Panc1 (cell line): Measurements from ENCODE around the gene COL27A1. TPM values are rescaled to one million over a fixed set of nuclear protein-coding genes. Genes with fewer than 3 reads are reported as not detected.

Experiments used
- ATAC-seq: fragments of 200-7000 bp; cut with Tn5 transposase; 2 replicates; pipeline ENCODE4 v1.9.1; 2020; ENCODE audit warnings: mild to moderate bottlenecking, moderate library complexity
- BruUV-seq: library from RNA; stranded (reverse); fragments of 400-500 nt; replicated peaks from 2 replicates; lab custom pipeline; 2021; lab: Mats Ljungman, UMichigan
- CTCF ChIA-PET: fragments of 300-600 bp; sonication (Branson Sonifier 250); formaldehyde crosslinking; loops from one replicate; lab custom pipeline; 2022; ENCODE audit warnings: antibody characterized with exemption; lab: Charles Lee
- POLR2A ChIA-PET: fragments of 300-600 bp; sonication (Branson Sonifier 250); formaldehyde crosslinking; loops from one replicate; lab custom pipeline; 2022; ENCODE audit warnings: antibody characterized with exemption; lab: Charles Lee
- DNase-seq: peaks from one replicate; pipeline ENCODE4 v3.0.0-alpha.2; 2010; ENCODE audit warnings: low read depth, low spot score
- H3K27ac ChIP-seq: 2 replicates; pipeline ENCODE4 v1.5.1; 2011; ENCODE audit warnings: mild to moderate bottlenecking, low read length, inconsistent platforms
- H3K27me3 ChIP-seq: fragments of 200-500 bp; sonication (Bioruptor generic); 2 replicates; pipeline ENCODE4 v1.6.0; 2014; ENCODE audit warnings: low read length, inconsistent platforms; ENCODE audit not compliant: control insufficient read depth, insufficient read depth
- H3K36me3 ChIP-seq: fragments of 200-500 bp; sonication (Bioruptor generic); 2 replicates; pipeline ENCODE4 v1.5.1; 2014; ENCODE audit warnings: inconsistent platforms, mild to moderate bottlenecking, low read length, moderate library complexity; ENCODE audit not compliant: control insufficient read depth, insufficient read depth
- H3K4me1 ChIP-seq: 2 replicates; pipeline ENCODE4 v1.5.1; 2011; ENCODE audit warnings: inconsistent platforms, mild to moderate bottlenecking, low read length, moderate library complexity; ENCODE audit not compliant: control insufficient read depth, insufficient read depth
- H3K4me3 ChIP-seq, 2 experiments: 2 replicates each; pipeline ENCODE4 v1.5.1; 2011 to 2012; ENCODE audit warnings: low read depth in 2 of 2, low read length in 2 of 2, mild to moderate bottlenecking in 2 of 2, inconsistent platforms in 1 of 2, moderate library complexity in 1 of 2
- H3K9me3 ChIP-seq: fragments of 200-500 bp; sonication (Bioruptor generic); 2 replicates; pipeline ENCODE4 v1.5.1; 2014; ENCODE audit warnings: low read depth, mild to moderate bottlenecking, inconsistent platforms, low read length, moderate library complexity; ENCODE audit not compliant: control insufficient read depth, insufficient read depth
- POLR2AphosphoS5 ChIP-seq: IDR thresholded peaks from 2 replicates; pipeline ENCODE4 v1.6.1; 2012; ENCODE audit warnings: mild to moderate bottlenecking, low read depth, low read length, moderate library complexity
- SIN3A ChIP-seq: IDR thresholded peaks from 2 replicates; pipeline ENCODE4 v1.6.1; 2012; ENCODE audit warnings: low read depth, mild to moderate bottlenecking, low read length, moderate library complexity, borderline replicate concordance; ENCODE audit not compliant: insufficient read depth
- TCF7L2 ChIP-seq: IDR thresholded peaks from 2 replicates; pipeline ENCODE4 v1.6.1; 2011; ENCODE audit warnings: mild to moderate bottlenecking, low read depth, low read length, inconsistent platforms
- in situ Hi-C: cut with HindIII; loops from 2 replicates; pipeline ENCODE4 v1.10.0; 2016; ENCODE audit warnings: low sequenced_read_pairs, low pct_unique_long_range_greater_than_20kb
- intact Hi-C: fragments of 100-400 bp; cut with micrococcal nuclease; formaldehyde crosslinking; loops from one replicate; pipeline ENCODE4 v1.10.0; 2022; ENCODE audit not compliant: unreplicated experiment
- total RNA-seq: library from RNA; stranded (reverse); gene quantifications from one replicate; pipeline ENCODE4 v1.2.1, GENCODE V29; 2021; ENCODE audit not compliant: unreplicated experiment
- TF ChIP-seq, protein P1 (sequence below): fragments of 450-650 bp; IDR thresholded peaks from 2 replicates; pipeline ENCODE4 v1.5.1; 2017; ENCODE audit warnings: mild to moderate bottlenecking
- TF ChIP-seq, protein P2 (sequence below), 2 experiments: IDR thresholded peaks; 2 replicates each; pipeline ENCODE4 v1.6.1; 2011 to 2012; ENCODE audit warnings: low read depth in 2 of 2, control low read depth in 1 of 2, low read length in 1 of 2, mild to moderate bottlenecking in 1 of 2, moderate library complexity in 1 of 2; ENCODE audit not compliant: insufficient read depth in 1 of 2

Gene COL27A1
- total RNA-seq, 1 experiment from 2014 or later, result 5.1 TPM

DNA sequence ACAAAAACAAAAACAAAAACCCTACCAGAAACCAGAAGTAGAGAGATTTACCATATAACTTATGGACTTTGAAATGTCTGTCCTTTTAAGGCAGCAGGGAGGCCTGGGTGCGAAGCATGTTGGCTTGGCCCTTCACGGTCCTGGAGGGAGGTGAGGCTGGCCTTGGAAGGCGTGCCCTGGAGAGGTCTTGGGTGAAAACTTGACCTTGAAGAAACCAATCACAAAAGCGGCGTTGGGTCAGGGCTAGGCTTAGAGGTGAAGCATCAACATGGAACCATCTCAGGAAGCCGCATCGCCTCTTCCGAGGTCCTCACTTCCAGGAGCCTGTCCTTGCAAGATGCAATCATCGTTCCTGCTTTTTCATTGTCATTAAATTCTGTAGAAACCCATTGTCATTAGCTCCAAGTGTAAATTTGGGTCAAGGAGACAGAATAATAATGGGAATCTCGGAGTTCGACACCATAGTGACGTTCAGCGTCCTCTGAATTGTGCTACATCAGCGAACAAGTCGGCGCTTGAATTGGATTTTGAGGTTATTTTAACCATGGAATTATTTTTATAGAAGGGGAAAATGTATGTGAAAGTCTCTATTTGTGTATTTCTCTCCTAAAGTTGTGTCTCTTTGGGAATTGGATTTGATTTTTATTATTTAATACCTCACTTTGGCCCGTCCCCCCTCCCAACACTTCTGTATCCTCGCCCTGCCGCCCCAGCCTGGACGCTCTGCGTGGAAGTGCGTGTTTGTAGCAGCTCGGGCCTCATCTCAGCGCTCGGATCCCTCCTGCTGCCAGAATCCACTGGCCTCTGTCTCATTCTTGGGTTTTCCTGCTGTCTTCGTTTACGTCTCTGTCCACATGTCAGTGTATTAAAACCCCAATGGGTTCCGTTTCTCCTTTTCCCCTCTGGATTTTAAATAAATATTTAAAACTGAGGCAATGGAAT lies 156.5 kb downstream of the COL27A1 start:
- no TSS peak for BruUV-seq
- Histone ChIP-seq H3K4me1 (no peaks in the 10 kb centered on the region), H3K9me3 (no peaks in the 10 kb centered on the region), H3K27me3 (no peaks in the 10 kb centered on the region), H3K4me3 (no peak overlapping the region), H3K36me3 (no peaks in the 10 kb centered on the region), H3K27ac (no peak overlapping the region)
- CTCF ChIA-PET, result no interaction called here
- intact Hi-C loops (no loop called here), in situ Hi-C loops (no loop called here)
- no peak for ATAC-seq
- POLR2A ChIA-PET, result no interaction called here
- TF ChIP-seq, protein P1, sequence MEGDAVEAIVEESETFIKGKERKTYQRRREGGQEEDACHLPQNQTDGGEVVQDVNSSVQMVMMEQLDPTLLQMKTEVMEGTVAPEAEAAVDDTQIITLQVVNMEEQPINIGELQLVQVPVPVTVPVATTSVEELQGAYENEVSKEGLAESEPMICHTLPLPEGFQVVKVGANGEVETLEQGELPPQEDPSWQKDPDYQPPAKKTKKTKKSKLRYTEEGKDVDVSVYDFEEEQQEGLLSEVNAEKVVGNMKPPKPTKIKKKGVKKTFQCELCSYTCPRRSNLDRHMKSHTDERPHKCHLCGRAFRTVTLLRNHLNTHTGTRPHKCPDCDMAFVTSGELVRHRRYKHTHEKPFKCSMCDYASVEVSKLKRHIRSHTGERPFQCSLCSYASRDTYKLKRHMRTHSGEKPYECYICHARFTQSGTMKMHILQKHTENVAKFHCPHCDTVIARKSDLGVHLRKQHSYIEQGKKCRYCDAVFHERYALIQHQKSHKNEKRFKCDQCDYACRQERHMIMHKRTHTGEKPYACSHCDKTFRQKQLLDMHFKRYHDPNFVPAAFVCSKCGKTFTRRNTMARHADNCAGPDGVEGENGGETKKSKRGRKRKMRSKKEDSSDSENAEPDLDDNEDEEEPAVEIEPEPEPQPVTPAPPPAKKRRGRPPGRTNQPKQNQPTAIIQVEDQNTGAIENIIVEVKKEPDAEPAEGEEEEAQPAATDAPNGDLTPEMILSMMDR, result no peak
- TF ChIP-seq, protein P2, sequence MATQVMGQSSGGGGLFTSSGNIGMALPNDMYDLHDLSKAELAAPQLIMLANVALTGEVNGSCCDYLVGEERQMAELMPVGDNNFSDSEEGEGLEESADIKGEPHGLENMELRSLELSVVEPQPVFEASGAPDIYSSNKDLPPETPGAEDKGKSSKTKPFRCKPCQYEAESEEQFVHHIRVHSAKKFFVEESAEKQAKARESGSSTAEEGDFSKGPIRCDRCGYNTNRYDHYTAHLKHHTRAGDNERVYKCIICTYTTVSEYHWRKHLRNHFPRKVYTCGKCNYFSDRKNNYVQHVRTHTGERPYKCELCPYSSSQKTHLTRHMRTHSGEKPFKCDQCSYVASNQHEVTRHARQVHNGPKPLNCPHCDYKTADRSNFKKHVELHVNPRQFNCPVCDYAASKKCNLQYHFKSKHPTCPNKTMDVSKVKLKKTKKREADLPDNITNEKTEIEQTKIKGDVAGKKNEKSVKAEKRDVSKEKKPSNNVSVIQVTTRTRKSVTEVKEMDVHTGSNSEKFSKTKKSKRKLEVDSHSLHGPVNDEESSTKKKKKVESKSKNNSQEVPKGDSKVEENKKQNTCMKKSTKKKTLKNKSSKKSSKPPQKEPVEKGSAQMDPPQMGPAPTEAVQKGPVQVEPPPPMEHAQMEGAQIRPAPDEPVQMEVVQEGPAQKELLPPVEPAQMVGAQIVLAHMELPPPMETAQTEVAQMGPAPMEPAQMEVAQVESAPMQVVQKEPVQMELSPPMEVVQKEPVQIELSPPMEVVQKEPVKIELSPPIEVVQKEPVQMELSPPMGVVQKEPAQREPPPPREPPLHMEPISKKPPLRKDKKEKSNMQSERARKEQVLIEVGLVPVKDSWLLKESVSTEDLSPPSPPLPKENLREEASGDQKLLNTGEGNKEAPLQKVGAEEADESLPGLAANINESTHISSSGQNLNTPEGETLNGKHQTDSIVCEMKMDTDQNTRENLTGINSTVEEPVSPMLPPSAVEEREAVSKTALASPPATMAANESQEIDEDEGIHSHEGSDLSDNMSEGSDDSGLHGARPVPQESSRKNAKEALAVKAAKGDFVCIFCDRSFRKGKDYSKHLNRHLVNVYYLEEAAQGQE (IDR thresholded peaks at IDR 0.05; ENCODE audit: insufficient read depth in 1 of 2, low read depth in 2 of 2, low read length in 1 of 2), result no peak
- TF ChIP-seq SIN3A, result no peak
- TF ChIP-seq TCF7L2, result no peak
- TF ChIP-seq POLR2AphosphoS5, result no peak
- no peak for DNase-seq

DNA sequence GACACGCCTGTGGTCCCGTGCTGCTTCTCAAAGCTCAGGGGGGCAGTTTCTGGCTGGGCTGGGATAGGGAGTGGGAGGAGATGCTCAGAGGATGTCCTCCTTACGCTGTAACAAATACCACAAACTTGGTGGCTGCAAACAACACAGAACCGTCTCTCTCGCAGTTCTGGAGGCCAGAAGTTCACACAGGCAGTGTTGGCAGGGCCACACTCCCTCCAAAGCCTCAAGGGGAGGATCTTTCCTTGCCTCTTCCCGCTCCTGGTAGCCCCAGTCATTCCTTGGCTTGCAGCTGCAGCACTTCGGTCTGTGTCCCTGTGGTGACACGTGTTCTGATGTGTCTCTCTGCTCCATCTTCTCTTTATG lies 157.2 kb downstream of the COL27A1 start:
- in situ Hi-C loops, result no loop called here
- no peaks in the 10 kb centered on the region for H3K36me3 ChIP-seq
- no peaks in the 10 kb centered on the region for H3K27me3 ChIP-seq
- intact Hi-C loops, result no loop called here
- ChIA-PET POLR2A (no interaction called here), CTCF (no interaction called here)
- H3K4me3 ChIP-seq, result no peak overlapping the region
- no peak for ATAC-seq
- DNase-seq, result no peak
- no TSS peak for BruUV-seq
- H3K9me3 ChIP-seq, result no peaks in the 10 kb centered on the region
- no peaks in the 10 kb centered on the region for H3K4me1 ChIP-seq
- TF ChIP-seq SIN3A (no peak), POLR2AphosphoS5 (no peak), TCF7L2 (no peak)
- TF ChIP-seq, protein P2 (IDR thresholded peaks at IDR 0.05; ENCODE audit: insufficient read depth in 1 of 2, low read depth in 2 of 2, low read length in 1 of 2), result no peak
- TF ChIP-seq, protein P1, result no peak
- no peak overlapping the region for H3K27ac ChIP-seq
